ENCODE data around the gene UTP14A.
"Not testable (repeated sequence)": the region's sequence is repeated elsewhere in the genome, so short reads cannot be mapped to it uniquely, and the experiment has no call there.

UTP14A gene

DNA sequence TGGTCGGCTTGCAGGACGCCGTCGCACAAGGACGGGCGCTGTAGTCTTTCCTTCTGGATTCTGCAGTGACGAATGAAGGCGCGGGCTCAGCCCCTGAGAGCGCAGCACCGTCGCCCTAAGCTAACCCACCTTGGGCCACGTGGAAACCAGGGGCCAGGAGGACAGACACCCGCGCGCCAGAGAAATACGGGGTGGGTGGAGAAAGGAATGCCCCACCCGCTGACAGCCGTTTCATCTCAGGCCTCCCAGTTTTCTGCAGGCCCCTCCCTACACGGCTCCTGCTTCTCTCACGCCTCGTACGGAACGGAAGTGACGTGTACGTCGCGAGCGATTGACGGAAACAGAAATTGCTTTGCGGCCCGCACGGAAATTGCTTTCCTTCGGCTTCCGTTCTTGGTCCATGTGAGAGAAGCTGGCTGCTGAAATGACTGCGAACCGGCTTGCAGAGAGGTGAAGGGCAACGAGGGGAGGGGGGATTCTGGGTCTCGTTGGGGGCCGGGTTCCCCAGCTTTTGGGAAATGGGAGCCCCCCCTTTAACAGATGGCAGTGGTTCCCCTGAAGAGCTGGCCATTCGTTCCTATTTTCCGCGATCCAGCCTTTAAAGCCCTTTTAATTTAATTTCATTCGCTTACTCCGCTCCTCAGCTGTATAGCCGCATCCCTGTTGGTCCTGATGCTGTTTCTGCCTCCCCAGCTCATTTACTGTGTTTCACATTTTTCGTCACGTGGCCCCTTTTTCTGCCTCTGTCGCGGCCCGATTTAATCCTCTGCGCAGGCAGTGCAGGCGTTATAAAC lies at the start of gene UTP14A:
TSS of gene UTP14A (plus strand) at position 378 of the 794 bp plus-strand sequence. CDS start at position 425, 47 bp downstream.
- TF ChIP-seq, protein P1, sequence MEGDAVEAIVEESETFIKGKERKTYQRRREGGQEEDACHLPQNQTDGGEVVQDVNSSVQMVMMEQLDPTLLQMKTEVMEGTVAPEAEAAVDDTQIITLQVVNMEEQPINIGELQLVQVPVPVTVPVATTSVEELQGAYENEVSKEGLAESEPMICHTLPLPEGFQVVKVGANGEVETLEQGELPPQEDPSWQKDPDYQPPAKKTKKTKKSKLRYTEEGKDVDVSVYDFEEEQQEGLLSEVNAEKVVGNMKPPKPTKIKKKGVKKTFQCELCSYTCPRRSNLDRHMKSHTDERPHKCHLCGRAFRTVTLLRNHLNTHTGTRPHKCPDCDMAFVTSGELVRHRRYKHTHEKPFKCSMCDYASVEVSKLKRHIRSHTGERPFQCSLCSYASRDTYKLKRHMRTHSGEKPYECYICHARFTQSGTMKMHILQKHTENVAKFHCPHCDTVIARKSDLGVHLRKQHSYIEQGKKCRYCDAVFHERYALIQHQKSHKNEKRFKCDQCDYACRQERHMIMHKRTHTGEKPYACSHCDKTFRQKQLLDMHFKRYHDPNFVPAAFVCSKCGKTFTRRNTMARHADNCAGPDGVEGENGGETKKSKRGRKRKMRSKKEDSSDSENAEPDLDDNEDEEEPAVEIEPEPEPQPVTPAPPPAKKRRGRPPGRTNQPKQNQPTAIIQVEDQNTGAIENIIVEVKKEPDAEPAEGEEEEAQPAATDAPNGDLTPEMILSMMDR (IDR thresholded peaks at IDR 0.05; ENCODE audit: low read depth, low read length, missing control alignments): no peak
- peak; percentile 86 for DNase-seq
- H3K4me3 ChIP-seq (ENCODE audit: low read depth, low read length): peak within 1 kb of the TSS; percentile 78
- in situ Hi-C loops (cut with HindIII; ENCODE audit: low pct_ligation_motif_present, low sequenced_read_pairs): no loop called here
- peaks cover 7% of the 10 kb centered on the region for H3K36me3 ChIP-seq (replicated peaks)
- H3K27me3 ChIP-seq (replicated peaks): no peaks in the 10 kb centered on the region
- peak within 1 kb of the TSS; percentile 66 for H3K27ac ChIP-seq

- H3K27me3 ChIP-seq (replicated peaks); H3K4me3 ChIP-seq (ENCODE audit: low read depth, low read length); in situ Hi-C loops (cut with HindIII; ENCODE audit: low pct_ligation_motif_present, low sequenced_read_pairs); H3K36me3 ChIP-seq (replicated peaks); DNase-seq; H3K27ac ChIP-seq: not testable (repeated sequence)
Measured at GRCh38 chrX:129859134-129859533, 46.8 kb upstream of the UTP14A start.

DNA sequence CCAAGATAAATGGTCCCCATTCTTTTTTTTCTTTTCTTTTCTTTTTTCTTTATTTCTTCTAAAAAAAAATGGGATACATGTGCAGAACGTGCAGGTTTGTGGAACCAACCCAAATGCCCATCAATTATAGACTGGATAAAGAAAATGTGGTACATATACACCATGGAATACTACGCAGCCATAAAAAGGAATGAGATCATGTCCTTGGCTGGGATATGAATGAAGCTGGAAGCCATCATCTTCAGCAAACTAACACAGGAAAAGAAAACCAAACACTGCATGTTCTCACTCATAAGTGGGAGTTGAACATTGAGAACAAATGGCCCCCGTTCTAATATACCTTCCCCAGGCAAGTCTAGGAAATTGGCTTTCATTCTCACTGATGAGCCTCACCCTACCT lies 39.6 kb upstream of the UTP14A start:
- H3K36me3 ChIP-seq (replicated peaks); H3K4me3 ChIP-seq (ENCODE audit: low read depth, low read length); DNase-seq; H3K27ac ChIP-seq; in situ Hi-C loops (cut with HindIII; ENCODE audit: low pct_ligation_motif_present, low sequenced_read_pairs); H3K27me3 ChIP-seq (replicated peaks): not testable (repeated sequence)

GRCh38 chrX:129872524-129872923 lies 33.4 kb upstream of the UTP14A start:
- DNase-seq: no peak
- Histone ChIP-seq H3K27me3 (replicated peaks) (no peaks in the 10 kb centered on the region), H3K27ac (no peak overlapping the region), H3K4me3 (ENCODE audit: low read depth, low read length) (no peak overlapping the region), H3K36me3 (replicated peaks) (no peaks in the 10 kb centered on the region)
- in situ Hi-C loops (cut with HindIII; ENCODE audit: low pct_ligation_motif_present, low sequenced_read_pairs): no loop called here
- TF ChIP-seq, protein P1 (IDR thresholded peaks at IDR 0.05; ENCODE audit: low read depth, low read length, missing control alignments): no peak

DNA sequence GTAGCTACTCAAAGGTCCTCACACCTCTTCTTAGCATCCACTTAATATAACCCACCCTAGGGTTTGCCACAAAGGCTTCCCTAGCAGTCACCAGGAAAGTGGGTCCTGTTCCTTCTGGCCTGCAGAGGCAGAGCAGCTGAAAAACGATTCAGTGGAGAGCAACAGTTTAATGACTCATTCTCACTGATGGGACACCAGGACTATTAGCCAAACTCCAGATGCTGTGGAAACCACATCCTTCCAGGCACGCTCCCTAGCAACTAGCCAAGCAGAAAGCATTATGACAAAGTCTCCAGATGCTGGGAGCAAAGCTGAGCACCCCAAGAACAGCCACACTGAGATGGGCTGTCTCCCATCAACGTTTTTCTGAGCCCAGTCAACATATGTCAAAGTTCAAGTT lies 30.3 kb upstream of the UTP14A start:
- TF ChIP-seq, protein P1 (IDR thresholded peaks at IDR 0.05; ENCODE audit: low read depth, low read length, missing control alignments): peak; percentile 33
- DNase-seq: peak; percentile 74
- no peaks in the 10 kb centered on the region for H3K36me3 ChIP-seq (replicated peaks)
- H3K4me3 ChIP-seq (ENCODE audit: low read depth, low read length): no peak overlapping the region
- H3K27ac ChIP-seq: no peak overlapping the region
- in situ Hi-C loops (cut with HindIII; ENCODE audit: low pct_ligation_motif_present, low sequenced_read_pairs): no loop called here
- no peaks in the 10 kb centered on the region for H3K27me3 ChIP-seq (replicated peaks)

GRCh38 chrX:129876771-129877305 lies 29.1 kb upstream of the UTP14A start:
- TF ChIP-seq, protein P1 (IDR thresholded peaks at IDR 0.05; ENCODE audit: low read depth, low read length, missing control alignments): no peak
- H3K36me3 ChIP-seq (replicated peaks): no peaks in the 10 kb centered on the region
- in situ Hi-C loops (cut with HindIII; ENCODE audit: low pct_ligation_motif_present, low sequenced_read_pairs): no loop called here
- DNase-seq: peak; percentile 3
- H3K27me3 ChIP-seq (replicated peaks): no peaks in the 10 kb centered on the region
- no peak overlapping the region for H3K27ac ChIP-seq
- H3K4me3 ChIP-seq (ENCODE audit: low read depth, low read length): no peak overlapping the region

Measured in brain microvascular endothelial cell (primary cell).